HS-5 (cell line): ENCODE measurements around the gene PRKAA1.

Experiments used
- DNase-seq: peaks from one replicate; pipeline ENCODE4 v3.0.0-alpha.2; 2012; ENCODE audit warnings: low read depth

The PRKAA1 gene

DNA sequence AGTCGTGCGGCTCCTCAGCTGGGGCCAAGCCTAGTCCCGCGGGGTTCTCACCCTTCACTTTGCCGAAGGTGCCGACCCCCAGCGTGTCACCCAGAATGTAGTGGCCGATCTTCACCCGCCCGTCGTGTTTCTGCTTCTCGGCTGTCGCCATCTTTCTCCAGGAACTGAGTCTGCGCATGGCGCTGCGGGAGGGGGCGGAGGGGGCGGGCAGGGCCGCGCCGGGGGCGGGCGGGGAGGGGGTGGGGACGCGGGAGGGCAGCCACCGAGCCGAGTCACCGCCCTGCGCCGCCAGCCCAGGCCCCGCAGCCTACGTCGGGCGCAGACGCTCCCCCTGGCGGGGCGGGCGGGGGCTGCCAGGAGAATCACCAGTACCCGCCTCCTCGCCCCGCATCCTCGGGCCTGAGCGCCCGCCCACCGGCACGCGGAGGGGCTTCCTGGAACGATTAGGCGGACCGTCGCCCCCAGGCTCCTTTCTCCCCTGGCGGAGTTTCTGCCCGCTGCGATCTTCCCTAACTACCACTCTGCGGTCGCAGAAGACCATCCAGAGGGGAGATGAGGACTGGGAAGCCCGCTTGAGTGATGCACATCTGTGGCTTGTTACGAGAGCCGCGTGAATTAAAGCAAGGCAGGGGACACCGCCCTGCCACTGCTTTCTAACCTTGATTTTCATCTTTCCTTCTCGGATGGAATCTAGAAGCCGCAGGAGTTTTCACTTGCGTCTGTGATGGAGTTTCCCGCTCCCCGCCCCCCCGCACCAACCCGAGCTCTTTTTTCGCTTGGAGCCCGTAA is at the start of gene PRKAA1:
Gene PRKAA1, minus strand, starts transcription at position 363 of the 789 bp plus-strand sequence. Its CDS starts 185 bp downstream, at position 178.
- DNase-seq = peak; percentile 68

DNA sequence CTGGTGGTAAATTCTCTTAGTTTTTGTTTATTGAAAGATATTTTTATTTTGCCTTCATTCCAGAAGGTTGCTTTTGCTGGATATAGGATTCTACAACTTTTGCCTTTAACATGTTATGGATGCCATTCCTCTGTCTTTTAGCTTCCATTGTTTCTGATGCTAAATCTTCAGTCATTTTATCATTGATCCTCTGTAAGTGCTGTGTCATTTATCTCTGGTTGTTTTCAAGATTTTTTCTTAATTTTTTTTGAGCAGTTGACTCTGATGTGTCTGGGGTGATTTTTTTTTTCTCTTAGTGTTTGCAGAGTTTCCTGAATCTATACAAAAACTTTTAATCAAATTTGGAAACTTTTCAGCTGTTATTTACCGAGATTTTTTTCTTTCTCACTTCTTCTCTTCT is 49.4 kb upstream of the PRKAA1 start:
- no peak for DNase-seq

DNA sequence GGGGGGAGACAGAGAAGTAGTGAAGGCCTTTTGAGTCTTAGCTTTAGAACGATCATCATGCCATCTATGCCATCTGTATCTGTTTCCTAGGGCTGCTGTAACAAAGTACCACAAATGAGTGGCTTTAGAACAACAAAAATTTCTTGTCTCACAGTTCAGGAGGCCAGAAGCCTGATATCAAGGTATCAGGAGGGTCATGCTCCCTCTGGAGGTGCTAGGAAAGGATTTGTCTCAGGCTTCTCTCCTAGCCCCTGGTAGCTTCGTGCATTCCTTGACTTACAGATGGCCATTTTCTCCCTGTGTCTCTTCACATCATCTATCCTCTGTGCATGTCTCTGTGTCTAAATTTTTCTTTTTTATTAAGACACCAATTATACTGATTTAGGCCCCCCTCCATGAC is 48.2 kb upstream of the PRKAA1 start:
- no peak for DNase-seq

DNA sequence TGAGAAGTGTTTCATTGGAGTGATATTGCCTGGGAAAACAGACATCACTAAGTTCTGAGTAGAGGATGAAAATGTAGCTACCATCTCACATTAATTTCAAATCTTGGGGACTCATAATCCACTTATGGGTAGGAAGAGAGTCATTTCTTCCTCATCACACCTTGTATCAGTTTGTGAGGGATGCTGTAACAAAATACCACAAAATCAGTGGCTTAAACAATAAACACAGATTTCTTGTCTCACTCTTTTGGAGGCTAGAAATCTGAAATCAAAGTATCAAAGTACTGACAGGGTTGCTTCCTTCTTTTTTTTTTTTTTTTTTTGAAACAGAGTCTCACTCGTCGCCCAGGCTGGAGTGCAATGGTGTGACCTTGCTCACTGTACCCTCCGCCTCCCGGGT is 46.4 kb upstream of the PRKAA1 start:
- no peak for DNase-seq

GRCh38 chr5:40842351-40842750 is 44.2 kb upstream of the PRKAA1 start:
- no peak for DNase-seq

DNA sequence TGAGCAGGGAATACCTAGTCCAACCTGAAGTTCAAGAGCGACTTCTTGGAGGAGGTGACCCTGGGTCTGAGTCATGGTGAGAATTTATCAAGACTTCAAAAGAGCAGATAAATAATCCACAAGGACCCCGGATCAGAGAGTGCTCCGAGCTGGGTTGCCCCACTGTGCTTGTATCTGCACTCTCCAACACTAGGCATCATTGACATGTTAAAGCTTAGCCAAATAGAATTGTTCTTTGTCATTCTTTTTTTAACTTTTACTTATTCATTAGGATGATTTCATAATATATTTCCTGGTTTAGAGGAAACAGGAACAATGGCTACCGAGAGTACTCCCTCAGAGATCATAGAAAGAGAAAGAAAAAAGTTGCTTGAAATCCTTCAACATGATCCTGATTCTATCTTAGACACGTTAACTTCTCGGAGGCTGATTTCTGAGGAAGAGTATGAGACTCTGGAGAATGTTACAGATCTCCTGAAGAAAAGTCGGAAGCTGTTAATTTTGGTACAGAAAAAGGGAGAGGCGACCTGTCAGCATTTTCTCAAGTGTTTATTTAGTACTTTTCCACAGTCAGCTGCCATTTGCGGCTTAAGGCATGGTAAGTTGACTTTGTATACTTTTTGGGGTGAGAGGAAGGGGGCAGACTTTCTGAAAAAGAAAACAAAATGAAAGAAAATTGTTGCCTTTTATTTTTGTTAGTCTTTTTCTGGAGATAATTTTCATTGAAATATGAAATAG is 43.1 kb upstream of the PRKAA1 start, which contains the start of gene CARD6:
Gene CARD6, plus strand, starts transcription at position 300 of the 738 bp plus-strand sequence. Its CDS starts 16 bp downstream, at position 316.
- DNase-seq = no peak

- DNase-seq = no peak
Measured at GRCh38 chr5:40838086-40838485, 39.9 kb upstream of the PRKAA1 start.

DNA sequence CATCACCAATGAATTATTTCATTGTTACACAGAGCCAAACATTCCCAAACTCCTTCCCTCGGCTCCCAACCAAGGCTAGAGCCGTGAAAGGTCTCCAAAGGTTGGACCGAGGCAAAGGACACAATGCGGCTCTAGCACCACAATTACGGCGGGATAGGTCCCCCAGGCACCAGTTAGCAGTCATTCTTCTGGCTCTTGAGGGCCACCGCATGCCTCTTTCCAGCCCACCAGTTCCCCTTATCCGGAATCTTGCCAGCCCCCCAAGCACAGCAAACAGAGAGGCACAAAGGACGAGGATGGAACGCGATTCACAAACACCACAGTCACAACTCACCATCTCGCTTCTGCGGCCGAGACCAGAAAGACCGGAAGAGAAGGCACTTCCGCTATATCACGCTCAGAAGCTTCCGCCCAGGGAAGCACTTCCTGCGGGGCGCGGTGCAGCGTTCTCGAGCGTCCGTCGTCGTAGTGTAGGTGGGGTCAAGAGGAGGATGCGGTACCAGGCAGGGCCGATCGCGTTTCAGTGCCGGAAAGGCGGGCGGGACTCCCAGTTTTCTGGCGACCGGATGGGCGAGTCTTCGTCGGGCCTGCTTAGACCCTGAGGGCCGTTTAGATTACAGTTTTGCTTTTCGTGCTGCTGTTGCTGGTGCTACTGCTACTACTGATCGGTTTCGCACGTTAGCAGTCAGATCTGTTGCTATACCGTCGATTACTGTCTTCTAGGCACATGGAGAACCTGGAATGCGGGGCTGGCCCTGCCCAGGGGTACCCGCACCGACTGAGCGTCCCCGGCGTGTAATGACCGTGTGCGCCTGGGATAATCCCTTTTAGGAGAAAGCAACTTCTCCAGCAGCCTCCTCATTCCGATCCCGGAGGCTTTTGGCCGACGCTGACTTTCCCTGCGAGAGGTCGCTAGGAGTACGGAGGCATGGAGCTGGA is 36.9 kb upstream of the PRKAA1 start, which contains the start of gene RPL37:
Gene RPL37, minus strand, starts transcription at position 374 of the 939 bp plus-strand sequence. Its CDS starts 37 bp downstream, at position 337.
- peak; percentile 94 for DNase-seq

- no peak for DNase-seq
Measured at GRCh38 chr5:40834391-40834848, 36.2 kb upstream of the PRKAA1 start.

DNA sequence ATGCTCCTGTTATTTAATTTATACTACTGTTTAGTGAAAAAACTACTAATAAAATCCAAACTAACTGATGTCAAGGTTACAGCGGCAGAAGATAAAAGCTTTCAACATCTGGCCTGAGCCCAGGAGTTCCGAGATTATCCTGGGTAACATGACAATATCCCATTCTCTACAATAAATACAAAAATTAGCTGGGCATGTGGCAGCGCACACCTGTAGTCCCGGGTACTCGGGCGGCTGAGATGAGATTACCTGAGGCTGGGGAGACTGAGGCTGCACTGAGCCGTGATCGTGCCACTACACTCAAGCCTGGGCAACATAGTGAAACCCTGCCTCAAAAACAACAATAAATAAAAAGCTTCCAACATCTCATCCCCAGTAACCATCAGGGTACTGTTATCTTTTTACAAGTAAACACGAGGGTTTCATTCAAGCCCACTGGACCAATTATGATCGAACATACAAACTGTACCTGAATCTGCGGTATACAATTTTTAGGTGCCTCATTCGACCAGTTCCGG is 35.6 kb upstream of the PRKAA1 start:
- DNase-seq = no peak

DNA sequence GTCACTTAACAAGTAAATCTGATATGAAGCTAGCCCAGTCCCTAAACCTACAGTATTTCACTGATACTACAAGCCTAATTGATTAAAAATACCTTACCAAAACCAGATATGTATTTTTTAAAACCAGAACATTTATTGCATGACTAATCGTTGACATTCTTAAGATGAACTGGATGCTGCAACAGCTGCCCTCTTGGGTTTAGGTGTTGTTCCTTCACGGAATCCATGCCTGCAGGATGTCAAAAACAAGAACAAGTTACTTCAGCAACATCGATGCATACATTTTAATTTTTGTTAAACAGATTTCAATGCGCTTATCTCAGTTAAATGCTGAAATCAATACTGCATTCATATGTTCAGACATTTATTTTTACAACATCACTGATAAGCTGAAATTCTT is 34.2 kb upstream of the PRKAA1 start:
- DNase-seq = no peak

DNA sequence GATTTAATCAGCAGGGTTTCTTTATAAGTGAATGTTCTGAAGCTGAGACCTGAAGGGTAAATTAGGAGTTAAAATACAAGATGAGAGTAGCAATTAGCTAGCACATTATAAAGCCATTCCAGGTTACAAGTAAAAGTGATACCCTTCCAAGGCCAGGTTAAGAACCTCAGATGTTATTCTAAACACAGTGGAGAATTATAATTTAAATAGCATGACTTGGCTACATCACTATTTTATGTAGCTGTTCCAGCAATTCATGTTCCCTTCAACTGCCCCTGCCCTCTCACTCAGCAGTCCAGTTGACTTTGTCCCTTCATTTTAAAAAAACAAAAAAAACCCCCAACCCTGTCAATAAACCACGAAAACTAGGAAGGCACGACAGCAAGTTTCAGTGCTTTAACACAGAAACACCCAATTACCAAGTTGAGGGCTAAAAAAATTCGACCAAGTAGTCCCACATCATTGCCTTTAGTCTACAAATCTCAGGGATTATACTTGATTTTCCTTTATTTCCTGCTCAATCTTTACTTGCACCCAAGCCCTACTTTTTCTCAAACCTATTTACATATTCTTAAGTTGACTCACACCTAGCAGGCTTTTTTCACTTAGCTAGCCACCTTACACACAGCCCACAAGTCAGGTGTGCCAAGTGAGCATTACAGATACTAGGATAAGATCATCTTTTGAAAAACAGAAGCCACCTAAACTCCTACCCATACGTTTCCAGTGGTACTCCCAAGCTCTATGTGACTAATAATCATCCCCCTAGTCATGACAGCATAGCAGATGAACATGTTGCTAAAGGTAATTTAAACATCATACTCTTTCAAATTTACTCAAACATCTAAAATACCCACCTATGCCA is 33.4 kb upstream of the PRKAA1 start:
- no peak for DNase-seq

DNA sequence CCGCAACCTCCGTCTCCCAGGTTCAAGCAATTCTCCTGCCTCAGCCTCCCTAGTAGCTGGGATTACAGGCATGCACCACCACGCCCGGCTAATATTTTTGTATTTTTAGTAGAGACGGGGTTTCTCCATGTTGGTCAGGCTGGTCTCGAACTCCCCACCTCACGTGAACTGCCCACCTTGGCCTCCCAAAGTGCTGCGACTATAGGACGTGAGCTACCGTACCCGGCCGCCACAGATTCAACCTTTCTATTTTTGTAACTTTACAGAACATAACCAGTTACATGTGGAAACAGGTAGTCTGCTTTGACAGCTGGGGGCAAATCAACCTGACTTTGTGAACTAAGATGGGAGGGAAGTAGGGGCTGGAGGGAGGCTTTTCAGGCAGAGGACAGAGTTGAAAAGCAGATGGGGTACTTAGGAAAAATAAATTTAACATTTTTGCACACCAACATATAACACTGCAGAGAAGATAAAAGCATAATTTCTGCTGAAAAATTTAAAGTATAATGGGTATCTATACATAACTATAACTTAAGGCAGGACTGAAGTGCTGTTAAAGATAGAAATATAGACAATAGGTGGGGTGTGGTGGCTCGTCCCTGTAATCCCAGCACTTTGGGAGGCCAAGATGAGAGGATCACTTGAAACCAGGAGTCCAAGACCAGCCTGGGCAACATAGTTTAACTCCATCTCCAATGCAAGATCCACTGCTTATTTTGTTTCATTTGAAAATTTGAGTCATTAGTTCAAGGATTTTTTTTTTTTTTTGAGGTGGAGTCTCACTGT is 31.8 kb upstream of the PRKAA1 start:
- DNase-seq = no peak

GRCh38 chr5:40828690-40829661 is 30.8 kb upstream of the PRKAA1 start:
- no peak for DNase-seq

DNA sequence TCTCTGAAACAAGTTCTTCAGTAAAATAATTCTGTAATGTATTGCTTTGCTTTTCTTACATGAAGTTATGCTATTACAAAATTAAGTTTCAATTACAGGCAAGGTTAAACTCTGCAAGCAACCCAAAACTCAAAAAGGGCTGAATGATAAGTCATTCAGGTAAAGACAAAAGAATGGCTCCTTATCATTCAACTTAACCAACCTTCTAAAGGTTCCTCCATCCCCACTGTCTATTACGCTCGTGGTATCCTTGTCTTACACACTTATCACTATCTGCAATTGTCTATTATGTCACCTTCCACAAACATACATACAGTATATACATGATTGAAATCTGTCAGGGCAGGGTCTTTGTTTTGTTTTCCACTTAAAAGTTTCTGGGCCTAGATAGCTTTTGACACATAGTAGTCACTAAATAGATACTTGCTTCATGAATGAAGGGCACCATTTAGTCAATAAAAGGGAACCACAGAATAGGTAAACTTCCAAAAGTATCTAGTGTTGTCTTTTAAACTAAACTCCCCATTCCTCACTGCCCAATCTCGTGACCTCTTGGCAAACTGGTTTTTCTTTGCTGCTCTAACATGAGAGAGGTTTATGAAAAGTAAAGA is 30.0 kb upstream of the PRKAA1 start:
- no peak for DNase-seq

DNA sequence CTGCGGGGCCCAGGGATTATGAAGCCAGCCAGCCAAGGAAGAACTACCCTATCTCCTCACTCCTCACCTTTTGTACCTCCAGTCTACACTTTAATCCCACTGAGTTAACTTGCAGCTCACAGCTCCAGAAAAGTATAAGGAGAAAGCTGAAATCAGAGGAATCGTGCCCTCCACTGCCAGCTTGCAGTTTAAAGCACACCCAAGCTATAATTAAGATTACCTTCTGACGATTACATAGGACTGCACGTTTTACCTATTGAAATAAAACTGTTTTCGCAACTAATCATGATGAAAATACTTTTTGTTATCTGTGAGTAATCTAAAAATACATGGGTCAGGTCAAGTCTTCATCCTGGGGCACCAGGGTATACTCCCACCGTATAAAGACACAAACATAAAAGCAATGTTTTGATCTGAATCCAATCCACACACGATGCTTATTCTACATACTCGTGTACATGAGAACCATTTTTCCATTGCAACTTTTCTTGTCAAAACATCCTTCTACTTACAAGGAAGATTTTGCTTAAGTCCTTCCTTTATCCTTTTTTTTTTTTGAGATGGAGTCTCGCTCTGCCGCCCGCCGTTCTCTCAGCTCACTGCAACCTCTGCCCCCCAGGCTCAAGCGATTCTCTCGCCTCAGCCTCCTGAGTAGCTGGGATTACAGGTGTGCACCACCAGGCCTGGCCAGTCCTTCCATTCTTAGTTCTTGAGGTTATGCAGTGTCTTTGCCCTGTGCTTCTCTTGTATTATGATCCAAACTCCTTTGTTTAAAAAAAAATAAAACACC is 29.2 kb upstream of the PRKAA1 start:
- DNase-seq = no peak

GRCh38 chr5:40826489-40827187 is 28.5 kb upstream of the PRKAA1 start:
- no peak for DNase-seq
